Ovary (tissue), 9 donors: ENCODE data around the gene LRP10. TPM values are rescaled to one million over a fixed set of nuclear protein-coding genes. Genes with fewer than 3 reads are reported as not detected.
A peak's percentile ranks its signal among the peaks of the same experiment; 100 is the strongest.

Source experiments
- DNase-seq, 5 donors: peaks; one replicate each; pipeline ENCODE4 v3.0.0-alpha.2; 2019 to 2020
- H3K27ac ChIP-seq, 2 donors: fragments of 200-600 bp; one replicate each; pipeline versions ENCODE4 v1.5.1 to v1.8.0; 2019 to 2022
- H3K27me3 ChIP-seq: fragments of 200-600 bp; one replicate; pipeline ENCODE4 v1.8.0; 2022
- H3K36me3 ChIP-seq: fragments of 200-600 bp; sonication (generic); one replicate; pipeline ENCODE4 v1.5.1; 2019
- H3K4me1 ChIP-seq: one replicate; pipeline ENCODE4 v1.8.1; 2013; ENCODE audit warnings: mild to moderate bottlenecking, moderate library complexity; ENCODE audit not compliant: insufficient read depth
- H3K4me3 ChIP-seq: fragments of 200-600 bp; sonication (generic); one replicate; pipeline ENCODE4 v1.5.1; 2017
- H3K9me3 ChIP-seq, 2 donors: fragments of 200-600 bp in 1 of 2; sonication (generic) in 1 of 2; one replicate each; pipeline versions ENCODE4 v1.5.1 to v1.8.1; 2013 to 2019; ENCODE audit warnings: mild to moderate bottlenecking in 1 of 2, moderate library complexity in 1 of 2
- EP300 ChIP-seq: sonication (generic); formaldehyde crosslinking; IDR thresholded peaks from one replicate; pipeline ENCODE4 v1.6.1; 2017; ENCODE audit warnings: antibody characterized with exemption
- POLR2A ChIP-seq: fragments of 450-650 bp; IDR thresholded peaks from one replicate; pipeline ENCODE4 v1.6.1; 2017; ENCODE audit warnings: antibody characterized with exemption, mild to moderate bottlenecking, moderate library complexity
- WGBS, 3 donors: extraction: QIAGEN DNeasy Blood & Tissue Kit in 1 of 3; methylation state at CpG; one replicate each; pipeline versions ENCODE4 v1.1.5 to v1.1.7; 2013 to 2017; 5-methylcytosine and 5-hydroxymethylcytosine counted together
- intact Hi-C, 4 donors: fragments of 100-400 bp; cut with DNase I; formaldehyde crosslinking; loops; one replicate each; pipeline versions ENCODE4 v1.11.0 to v1.15.1; 2022 to 2023
- polyA plus RNA-seq, 2 donors: library from polyadenylated mRNA; stranded (reverse); fragments of 200-250 nt in 1 of 2; fragments of 350-450 nt in 1 of 2; fragmentation: Illumina TruSeq in 1 of 2; extraction: RNeasy Lipid Tissue Mini Kit (QIAGEN cat#74804) in 1 of 2; gene quantifications; one replicate each; pipeline ENCODE4 v1.2.3, GENCODE V29; 2013 to 2014
- total RNA-seq, 7 donors: library from RNA; depleted of rRNA in 2 of 7; stranded (reverse); fragments of >200 nt in 2 of 7; fragmentation: NEBNext Ultra II Directional in 3 of 7; extraction: Animal tissue kit (Norgen Biotek cat#: 25700) in 3 of 7; gene quantifications; one replicate each; pipeline versions ENCODE4 v1.1.0 to v1.2.4, GENCODE V29; 2016 to 2023
- TF ChIP-seq, protein P1 (sequence below), 3 donors: fragments of 450-650 bp in 2 of 3; fragments of 200-600 bp in 1 of 3; IDR thresholded peaks; one replicate each; pipeline versions ENCODE4 v1.5.1 to v1.8.0; 2016 to 2022; ENCODE audit warnings: antibody characterized with exemption in 3 of 3, mild to moderate bottlenecking in 1 of 3
- donor health status: DM: no; HTN: no; CAD: no; lungs with moderate emphysema.
- donor health status: DM: no; HTN: no; CAD: no.
- donor health status: Bipolar disorder and iron deficiency.
- donor health status: DM: yes; HTN: yes; CAD: no.
- donor health status: DM: no; HTN: no; CAD: no.
- donor health status: DM: yes; HTN: yes; CAD: no.

Gene LRP10
- total and polyA plus RNA-seq, 9 donors: 32.4 to 122 (median 94.0) TPM

DNA sequence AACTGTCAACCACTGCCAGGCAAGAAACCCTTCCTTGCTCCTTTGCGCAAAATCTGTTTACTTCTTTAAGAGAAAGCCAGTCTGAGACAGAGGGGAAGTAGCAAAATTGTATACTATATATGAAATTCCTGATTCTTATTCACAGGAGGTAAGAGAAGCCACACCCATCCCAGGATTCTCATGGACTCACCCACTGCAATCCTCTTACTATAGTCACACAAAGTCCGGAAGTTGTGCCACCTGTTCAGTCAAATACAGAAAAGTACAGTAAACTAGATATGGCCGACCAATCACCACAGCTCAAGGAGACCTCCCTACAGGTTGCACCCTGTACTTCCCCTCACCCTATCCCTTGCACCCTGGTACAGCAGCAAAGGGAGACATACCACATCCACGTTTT, 54.8 kb downstream of the LRP10 start:
- Histone ChIP-seq H3K36me3 (no peaks in the 10 kb centered on the region), H3K27ac (no peak overlapping the region), H3K4me3 (no peak overlapping the region), H3K27me3 (no peaks in the 10 kb centered on the region), H3K9me3 (no peaks in the 10 kb centered on the region), H3K4me1 (peaks cover 3% of the 10 kb centered on the region)
- 78 to 89% (median 82%) methylated on average over 4 of the region's 4 CpGs for WGBS, 3 donors
- TF ChIP-seq, protein P1, sequence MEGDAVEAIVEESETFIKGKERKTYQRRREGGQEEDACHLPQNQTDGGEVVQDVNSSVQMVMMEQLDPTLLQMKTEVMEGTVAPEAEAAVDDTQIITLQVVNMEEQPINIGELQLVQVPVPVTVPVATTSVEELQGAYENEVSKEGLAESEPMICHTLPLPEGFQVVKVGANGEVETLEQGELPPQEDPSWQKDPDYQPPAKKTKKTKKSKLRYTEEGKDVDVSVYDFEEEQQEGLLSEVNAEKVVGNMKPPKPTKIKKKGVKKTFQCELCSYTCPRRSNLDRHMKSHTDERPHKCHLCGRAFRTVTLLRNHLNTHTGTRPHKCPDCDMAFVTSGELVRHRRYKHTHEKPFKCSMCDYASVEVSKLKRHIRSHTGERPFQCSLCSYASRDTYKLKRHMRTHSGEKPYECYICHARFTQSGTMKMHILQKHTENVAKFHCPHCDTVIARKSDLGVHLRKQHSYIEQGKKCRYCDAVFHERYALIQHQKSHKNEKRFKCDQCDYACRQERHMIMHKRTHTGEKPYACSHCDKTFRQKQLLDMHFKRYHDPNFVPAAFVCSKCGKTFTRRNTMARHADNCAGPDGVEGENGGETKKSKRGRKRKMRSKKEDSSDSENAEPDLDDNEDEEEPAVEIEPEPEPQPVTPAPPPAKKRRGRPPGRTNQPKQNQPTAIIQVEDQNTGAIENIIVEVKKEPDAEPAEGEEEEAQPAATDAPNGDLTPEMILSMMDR (IDR thresholded peaks at IDR 0.05): no peak
- no peak for TF ChIP-seq POLR2A
- TF ChIP-seq EP300: no peak
- no peak for DNase-seq
- intact Hi-C loops: no loop called here

DNA sequence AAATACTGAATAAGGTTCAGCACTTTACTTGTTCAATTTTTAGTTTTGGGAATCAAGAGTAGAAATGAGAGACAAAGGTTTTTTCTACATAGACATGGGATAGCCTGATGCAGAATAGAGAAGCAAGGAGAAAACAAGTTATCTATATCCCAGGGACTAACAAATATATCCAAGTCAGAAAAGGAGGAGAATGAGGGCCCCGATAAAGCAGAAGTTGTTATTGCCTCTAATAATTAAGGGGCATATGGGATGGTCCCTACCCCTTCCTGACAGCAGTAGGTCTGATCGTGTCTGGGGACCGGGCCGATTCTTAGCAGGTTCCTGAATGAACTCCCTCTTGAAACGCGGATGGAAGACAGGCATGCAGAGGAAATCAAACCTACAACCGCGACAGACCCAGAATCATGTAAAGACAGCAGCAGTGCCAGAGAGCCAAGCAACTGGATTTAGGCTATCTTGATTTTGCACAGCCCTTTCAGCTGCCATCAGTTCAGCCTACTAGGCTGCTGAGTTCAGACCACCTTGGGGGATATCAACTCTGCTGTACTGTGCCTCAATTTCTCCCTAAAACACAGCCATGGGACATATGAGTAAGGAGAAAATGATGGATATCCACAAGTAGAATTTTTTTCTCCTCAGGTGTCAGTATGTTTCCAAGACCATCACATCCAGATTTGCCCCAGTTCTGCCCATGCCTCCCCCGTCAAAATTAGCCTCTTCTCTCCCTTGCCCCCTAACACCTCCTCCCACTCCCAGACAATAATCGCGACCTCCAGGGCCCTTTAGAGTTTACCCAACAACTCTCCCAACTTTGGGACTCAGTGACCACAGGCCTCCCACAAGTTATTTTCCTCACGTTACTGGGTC, 56.9 kb downstream of the LRP10 start:
- Histone ChIP-seq H3K27me3 (no peaks in the 10 kb centered on the region), H3K4me3 (peak overlapping the region; percentile 73), H3K36me3 (no peaks in the 10 kb centered on the region), H3K9me3 (no peaks in the 10 kb centered on the region), H3K4me1 (peaks cover 3% of the 10 kb centered on the region), H3K27ac (peak overlapping the region; percentile 70 to 92)
- intact Hi-C loops: loop anchor here in 1 of 4 donors (2.0 kb wide), 1 partner anchor 56 kb away; no protein-coding TSS in a partner anchor
- DNase-seq: no peak
- WGBS, 3 donors: 5 to 13% (median 6%) methylated on average over 12 of the region's 12 CpGs
- TF ChIP-seq POLR2A (no peak), EP300 (no peak)
- TF ChIP-seq, protein P1 (IDR thresholded peaks at IDR 0.05): no peak

DNA sequence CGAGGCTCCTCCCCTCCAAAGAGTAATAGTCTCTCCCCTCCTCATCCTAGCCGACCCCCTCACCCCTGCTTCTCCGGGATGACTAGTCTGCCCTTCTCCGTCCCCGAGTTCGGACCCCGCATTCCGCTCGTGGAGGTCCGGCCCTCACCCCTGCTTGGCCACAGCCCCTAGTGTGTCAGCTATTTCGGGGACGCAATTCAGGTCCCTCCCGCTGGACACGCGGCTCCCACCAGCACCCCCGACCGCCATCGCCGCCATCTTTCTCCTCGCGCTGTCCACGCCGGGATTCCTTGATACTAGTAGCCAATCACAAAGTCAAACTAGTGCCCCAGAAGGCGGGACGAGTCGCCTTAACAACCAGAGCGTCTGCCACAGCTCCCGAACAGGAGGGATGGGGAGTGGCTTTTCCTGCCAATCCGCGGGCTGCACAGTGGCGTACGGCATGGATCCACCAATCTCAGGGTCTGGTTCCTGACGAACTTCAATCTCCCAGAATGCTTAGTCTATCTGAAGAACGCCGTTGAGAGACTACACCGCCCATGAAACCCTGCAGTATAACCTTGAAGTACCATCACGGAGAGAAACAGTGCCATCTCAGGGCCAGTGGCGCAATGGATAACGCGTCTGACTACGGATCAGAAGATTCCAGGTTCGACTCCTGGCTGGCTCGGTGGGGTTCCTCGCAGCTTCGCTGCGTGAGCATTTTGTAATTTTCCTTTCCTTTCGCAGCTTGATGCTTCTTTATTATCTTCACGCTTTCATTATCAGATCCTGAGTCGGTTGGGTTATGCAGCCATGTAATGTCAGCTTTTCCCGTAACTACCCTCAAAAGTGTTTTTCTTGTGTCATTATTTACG, 57.8 kb downstream of the LRP10 start, which contains the start of gene PRMT5:
Gene PRMT5 (minus strand): TSS at position 273 of the 857 bp plus-strand sequence. CDS start 15 bp downstream, at position 258.
- DNase-seq: peak; percentile 98 to 100 (median 99)
- Histone ChIP-seq H3K9me3 (no peaks in the 10 kb centered on the region), H3K27ac (peak within 1 kb of the TSS; percentile 77 to 92), H3K4me1 (peaks cover 3% of the 10 kb centered on the region), H3K36me3 (no peaks in the 10 kb centered on the region), H3K27me3 (no peaks in the 10 kb centered on the region), H3K4me3 (peak within 1 kb of the TSS; percentile 73)
- WGBS, 3 donors: 0% methylated on average over 51 of the region's 51 CpGs
- intact Hi-C loops: loop anchor here in 1 of 4 donors (2.0 kb wide), 1 partner anchor 57 kb away; no protein-coding TSS in a partner anchor
- TF ChIP-seq EP300: no peak
- TF ChIP-seq POLR2A: peak; percentile 93
- TF ChIP-seq, protein P1 (IDR thresholded peaks at IDR 0.05): no peak

DNA sequence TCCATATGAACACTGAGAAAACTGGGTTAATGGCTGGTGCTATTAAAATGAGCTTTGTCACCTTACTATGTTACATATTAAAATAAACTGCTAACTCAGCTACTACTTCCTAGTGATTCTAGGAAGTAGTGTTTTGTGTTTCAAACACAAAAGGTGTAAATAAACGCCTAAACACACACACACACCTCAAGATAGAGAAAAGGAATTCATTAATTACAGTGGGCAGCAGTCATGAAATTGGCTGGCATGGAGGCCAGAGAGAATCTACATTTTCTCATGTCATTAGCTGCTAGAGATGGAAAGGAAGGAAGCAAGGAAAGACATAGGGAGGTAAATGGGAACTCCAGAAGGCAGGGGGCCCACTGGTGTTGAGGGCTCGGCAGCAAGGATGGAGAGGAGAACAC, 58.4 kb downstream of the LRP10 start:
- Histone ChIP-seq H3K9me3 (no peaks in the 10 kb centered on the region), H3K4me3 (peak overlapping the region; percentile 37), H3K36me3 (no peaks in the 10 kb centered on the region), H3K4me1 (peaks cover 3% of the 10 kb centered on the region), H3K27me3 (no peaks in the 10 kb centered on the region), H3K27ac (peak overlapping the region; percentile 77 to 92)
- TF ChIP-seq POLR2A (no peak), EP300 (no peak)
- TF ChIP-seq, protein P1 (IDR thresholded peaks at IDR 0.05): no peak
- no peak for DNase-seq
- 0 to 2% (median 2%) methylated on average over 2 of the region's 2 CpGs for WGBS, 3 donors
- intact Hi-C loops: loop anchor here in 3 of 4 donors (2.0 to 5.0 kb wide), 3 partner anchors 52 to 57 kb away; partner anchors contain the start of gene AJUBA (in 2 of the 3)
